ENCODE data around the gene GAD1.

Gene GAD1

GRCh38 chr2:170897108-170897507, 80.4 kb downstream of the GAD1 start:
- no peak for DNase-seq

GRCh38 chr2:170905864-170906263, 89.2 kb downstream of the GAD1 start:
- DNase-seq = no peak

All from inflammatory macrophage treated with lipopolysaccharide for 1 hour (primary cell).